SK-N-SH (cell line): ENCODE measurements around the gene ITGA8. TPM values are rescaled to one million over a fixed set of nuclear protein-coding genes. Genes with fewer than 3 reads are reported as not detected.

Source experiments
- CTCF ChIA-PET: fragments of 300-600, 350-600 bp; formaldehyde crosslinking; extraction: SDS; loops from one replicate; lab custom pipeline; 2021; lab: Yijun Ruan, JAX
- POLR2A ChIA-PET: fragments of 350-600 bp; sonication (Branson Sonifier 250); formaldehyde crosslinking; extraction: SDS; loops from one replicate; lab custom pipeline; 2020; ENCODE audit warnings: antibody characterized with exemption, inconsistent platforms; lab: Yijun Ruan, JAX
- DNase-seq: peaks from one replicate; pipeline ENCODE4 v3.0.0; 2012
- H2AFZ ChIP-seq: fragments of 200-600 bp; sonication (generic); 2 replicates; pipeline ENCODE4 v1.8.1; 2016; ENCODE audit warnings: antibody characterized with exemption, mild to moderate bottlenecking, low read depth
- H3F3A ChIP-seq: fragments of 200-600 bp; sonication (generic); replicated peaks from 2 replicates; pipeline ENCODE3; 2016; ENCODE audit warnings: antibody characterized with exemption, mild to moderate bottlenecking; ENCODE audit not compliant: insufficient read depth
- H3K27ac ChIP-seq, 2 experiments: fragments of 200-500 bp in 1 of 2; fragments of 200-600 bp in 1 of 2; sonication (Bioruptor generic) in 1 of 2; sonication (generic), shearing (Covaris generic) in 1 of 2; 2 replicates each; pipeline versions ENCODE4 v1.5.1 to v1.6.1; 2014 to 2016; ENCODE audit warnings: low read depth in 2 of 2, inconsistent platforms in 1 of 2, low read length in 1 of 2, mild to moderate bottlenecking in 1 of 2, mixed read lengths in 1 of 2
- H3K27me3 ChIP-seq: fragments of 200-600 bp; sonication (generic), shearing (Covaris generic); 2 replicates; pipeline ENCODE4 v1.6.1; 2016; ENCODE audit warnings: mixed run types; ENCODE audit not compliant: insufficient read depth
- H3K36me3 ChIP-seq, 2 experiments: fragments of 200-500 bp in 1 of 2; fragments of 200-600 bp in 1 of 2; sonication (Bioruptor generic) in 1 of 2; sonication (generic) in 1 of 2; replicated peaks in 1 of 2; 2 replicates each; pipeline versions ENCODE3 to v1.5.1; 2014 to 2016; ENCODE audit warnings: low read length in 1 of 2, mild to moderate bottlenecking in 1 of 2; ENCODE audit not compliant: insufficient read depth in 2 of 2, control insufficient read depth in 1 of 2
- H3K4me1 ChIP-seq, 2 experiments: fragments of 200-500 bp in 1 of 2; fragments of 200-600 bp in 1 of 2; sonication (Bioruptor generic) in 1 of 2; sonication (generic), shearing (Covaris generic) in 1 of 2; 2 replicates each; pipeline versions ENCODE4 v1.5.1 to v1.6.1; 2014 to 2016; ENCODE audit warnings: low read depth in 1 of 2, low read length in 1 of 2, mixed run types in 1 of 2; ENCODE audit not compliant: insufficient read depth in 2 of 2, control insufficient read depth in 1 of 2
- H3K4me2 ChIP-seq: fragments of 200-600 bp; sonication (generic), shearing (Covaris generic); 2 replicates; pipeline ENCODE4 v1.6.1; 2017; ENCODE audit warnings: mixed run types
- H3K4me3 ChIP-seq, 2 experiments: fragments of 200-500 bp in 1 of 2; fragments of 200-600 bp in 1 of 2; sonication (Bioruptor generic) in 1 of 2; sonication (generic), shearing (Covaris generic) in 1 of 2; 2 replicates each; pipeline versions ENCODE4 v1.5.1 to v1.8.1; 2014 to 2016; ENCODE audit warnings: low read depth in 2 of 2, inconsistent platforms in 1 of 2, low read length in 1 of 2, mild to moderate bottlenecking in 1 of 2, mixed read lengths in 1 of 2, moderate library complexity in 1 of 2
- H3K79me2 ChIP-seq: fragments of 200-600 bp; sonication (generic); 2 replicates; pipeline ENCODE4 v1.8.1; 2017; ENCODE audit warnings: mild to moderate bottlenecking; ENCODE audit not compliant: insufficient read depth
- H3K9ac ChIP-seq: fragments of 200-600 bp; sonication (generic); 2 replicates; pipeline ENCODE4 v1.6.1; 2017; ENCODE audit warnings: mixed run types
- H3K9me2 ChIP-seq: fragments of 200-600 bp; sonication (generic); 2 replicates; pipeline ENCODE4 v1.6.1; 2017; ENCODE audit warnings: mixed run types
- H3K9me3 ChIP-seq: fragments of 200-600 bp; sonication (generic); 2 replicates; pipeline ENCODE4 v1.6.1; 2017; ENCODE audit warnings: mixed run types, mild to moderate bottlenecking, moderate library complexity
- H4K20me1 ChIP-seq: fragments of 200-600 bp; sonication (generic); 2 replicates; pipeline ENCODE4 v1.6.1; 2017; ENCODE audit warnings: mild to moderate bottlenecking, mixed run types; ENCODE audit not compliant: insufficient read depth
- CHD2 ChIP-seq: fragments of 150-350 bp; IDR thresholded peaks from 2 replicates; pipeline ENCODE4 v1.6.1; 2018; ENCODE audit warnings: low read length; ENCODE audit not compliant: partially characterized antibody
- CTCF ChIP-seq: fragments of 200-600 bp; sonication (generic); IDR thresholded peaks from 2 replicates; pipeline ENCODE4 v1.6.1; 2017; ENCODE audit warnings: antibody characterized with exemption, mild to moderate bottlenecking, moderate library complexity
- EP300 ChIP-seq, 2 experiments: IDR thresholded peaks; 2 replicates each; pipeline versions ENCODE4 v1.4.0 to v1.6.1; 2012; ENCODE audit warnings: borderline replicate concordance in 1 of 2, low read depth in 1 of 2, low read length in 1 of 2
- EZH2phosphoT487 ChIP-seq: fragments of 200-600 bp; sonication (generic); IDR thresholded peaks from 2 replicates; pipeline ENCODE4 v1.6.1; 2017; ENCODE audit warnings: low read depth, mixed run types, mild to moderate bottlenecking, antibody characterized with exemption, moderate library complexity, borderline replicate concordance
- FOXJ3 ChIP-seq: sonication (generic); formaldehyde crosslinking; IDR thresholded peaks from 2 replicates; pipeline ENCODE4 v1.5.1; 2020; ENCODE audit warnings: mild to moderate bottlenecking, missing genetic modification reagents
- GABPA ChIP-seq: IDR thresholded peaks from 2 replicates; pipeline ENCODE4 v1.4.0; 2012; ENCODE audit warnings: low read depth, mild to moderate bottlenecking
- GATA2 ChIP-seq: sonication (generic); formaldehyde crosslinking; IDR thresholded peaks from 2 replicates; pipeline ENCODE4 v1.5.0; 2020; ENCODE audit warnings: mild to moderate bottlenecking, missing genetic modification reagents
- JUND ChIP-seq: IDR thresholded peaks from 2 replicates; pipeline ENCODE4 v1.4.0; 2012
- MEF2A ChIP-seq: IDR thresholded peaks from 2 replicates; pipeline ENCODE4 v1.4.0; 2012; ENCODE audit warnings: low read depth, borderline replicate concordance
- MXI1 ChIP-seq: IDR thresholded peaks from 2 replicates; pipeline ENCODE4 v1.6.1; 2012; ENCODE audit warnings: mild to moderate bottlenecking, low read depth, low read length, improper control_type of control experiment
- NFIC ChIP-seq: IDR thresholded peaks from 2 replicates; pipeline ENCODE4 v1.4.0; 2012; ENCODE audit warnings: borderline replicate concordance
- PBX3 ChIP-seq: IDR thresholded peaks from 2 replicates; pipeline ENCODE4; 2012
- SMC3 ChIP-seq: IDR thresholded peaks from 2 replicates; pipeline ENCODE4 v1.6.1; 2012; ENCODE audit warnings: low read depth, low read length, improper control_type of control experiment
- TAF1 ChIP-seq: IDR thresholded peaks from 2 replicates; pipeline ENCODE4 v1.6.1; 2012; ENCODE audit warnings: low read depth, mild to moderate bottlenecking, low read length, moderate library complexity, borderline replicate concordance
- TEAD4 ChIP-seq: IDR thresholded peaks from 2 replicates; pipeline ENCODE4 v1.4.0; 2012; ENCODE audit warnings: mild to moderate bottlenecking, borderline replicate concordance; ENCODE audit not compliant: insufficient read depth
- USF2 ChIP-seq: fragments of 150-350 bp; IDR thresholded peaks from 2 replicates; pipeline ENCODE4 v1.6.1; 2017; ENCODE audit warnings: antibody characterized with exemption, low read length, low read depth, borderline replicate concordance
- YY1 ChIP-seq: IDR thresholded peaks from 2 replicates; pipeline ENCODE4 v1.4.0; 2012; ENCODE audit warnings: low read depth, mild to moderate bottlenecking
- WGBS: methylation state at CpG from one replicate; pipeline ENCODE4 v1.1.6; 2017; ENCODE audit warnings: low lambda C conversion rate; 5-methylcytosine and 5-hydroxymethylcytosine counted together
- polyA plus RNA-seq, 3 experiments: library from polyadenylated mRNA; depleted of rRNA; stranded (reverse); fragments of >200 nt; gene quantifications; 2 replicates each; pipeline ENCODE4 v1.2.3, GENCODE V29; 2012
- TF ChIP-seq, protein P1 (sequence below): IDR thresholded peaks from 2 replicates; pipeline ENCODE4 v1.4.0; 2012; ENCODE audit warnings: low read depth, borderline replicate concordance
- TF ChIP-seq, protein P2 (sequence below): IDR thresholded peaks from 2 replicates; pipeline ENCODE4 v1.4.0; 2012; ENCODE audit warnings: low read depth, borderline replicate concordance

Gene ITGA8
- polyA plus RNA-seq, 1 of the 3 experiments (the other 2 are of a cell fraction): not detected

- no peak for DNase-seq
- TF ChIP-seq GATA2 (CRISPR knock-in tag): no peak
- TF ChIP-seq TAF1: no peak
- no peak for TF ChIP-seq YY1
- TF ChIP-seq, protein P1, sequence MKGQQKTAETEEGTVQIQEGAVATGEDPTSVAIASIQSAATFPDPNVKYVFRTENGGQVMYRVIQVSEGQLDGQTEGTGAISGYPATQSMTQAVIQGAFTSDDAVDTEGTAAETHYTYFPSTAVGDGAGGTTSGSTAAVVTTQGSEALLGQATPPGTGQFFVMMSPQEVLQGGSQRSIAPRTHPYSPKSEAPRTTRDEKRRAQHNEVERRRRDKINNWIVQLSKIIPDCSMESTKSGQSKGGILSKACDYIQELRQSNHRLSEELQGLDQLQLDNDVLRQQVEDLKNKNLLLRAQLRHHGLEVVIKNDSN: no peak
- TF ChIP-seq JUND: no peak
- TF ChIP-seq MXI1: no peak
- no peak for TF ChIP-seq GABPA
- no peak for TF ChIP-seq FOXJ3 (CRISPR knock-in tag)
- TF ChIP-seq EZH2phosphoT487: no peak
- TF ChIP-seq, protein P2, sequence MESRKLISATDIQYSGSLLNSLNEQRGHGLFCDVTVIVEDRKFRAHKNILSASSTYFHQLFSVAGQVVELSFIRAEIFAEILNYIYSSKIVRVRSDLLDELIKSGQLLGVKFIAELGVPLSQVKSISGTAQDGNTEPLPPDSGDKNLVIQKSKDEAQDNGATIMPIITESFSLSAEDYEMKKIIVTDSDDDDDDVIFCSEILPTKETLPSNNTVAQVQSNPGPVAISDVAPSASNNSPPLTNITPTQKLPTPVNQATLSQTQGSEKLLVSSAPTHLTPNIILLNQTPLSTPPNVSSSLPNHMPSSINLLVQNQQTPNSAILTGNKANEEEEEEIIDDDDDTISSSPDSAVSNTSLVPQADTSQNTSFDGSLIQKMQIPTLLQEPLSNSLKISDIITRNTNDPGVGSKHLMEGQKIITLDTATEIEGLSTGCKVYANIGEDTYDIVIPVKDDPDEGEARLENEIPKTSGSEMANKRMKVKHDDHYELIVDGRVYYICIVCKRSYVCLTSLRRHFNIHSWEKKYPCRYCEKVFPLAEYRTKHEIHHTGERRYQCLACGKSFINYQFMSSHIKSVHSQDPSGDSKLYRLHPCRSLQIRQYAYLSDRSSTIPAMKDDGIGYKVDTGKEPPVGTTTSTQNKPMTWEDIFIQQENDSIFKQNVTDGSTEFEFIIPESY: no peak
- TF ChIP-seq MEF2A: no peak
- TF ChIP-seq PBX3: no peak
- TF ChIP-seq USF2: no peak
- no peak for TF ChIP-seq CHD2
- TF ChIP-seq TEAD4: no peak
- TF ChIP-seq EP300 (IDR thresholded peaks at IDR 0.05; ENCODE audit: borderline replicate concordance in 1 of 2, low read depth in 1 of 2, low read length in 1 of 2): no peak
- no peak for TF ChIP-seq SMC3
- TF ChIP-seq CTCF: no peak
- no peak for TF ChIP-seq NFIC
- H3K79me2 ChIP-seq: no peaks in the 10 kb centered on the region
- ChIA-PET POLR2A (no interaction called here), CTCF (no interaction called here)
- no peak overlapping the region for H3K9ac ChIP-seq
- no peaks in the 10 kb centered on the region for H3K4me1 ChIP-seq
- H3K4me2 ChIP-seq: no peak overlapping the region
- H3F3A ChIP-seq: no peaks in the 10 kb centered on the region
- H3K4me3 ChIP-seq: no peak overlapping the region
- no peaks in the 10 kb centered on the region for H3K9me2 ChIP-seq
- no peak overlapping the region for H3K27ac ChIP-seq
- no peak overlapping the region for H2AFZ ChIP-seq
- H3K9me3 ChIP-seq: no peaks in the 10 kb centered on the region
- 9% methylated on average over 4 of the region's 4 CpGs for WGBS
- H3K27me3 ChIP-seq: no peaks in the 10 kb centered on the region
- H3K36me3 ChIP-seq: no peaks in the 10 kb centered on the region
- H4K20me1 ChIP-seq: no peaks in the 10 kb centered on the region
These were observed 127.8 kb downstream of the ITGA8 start for GRCh38 chr10:15591937-15592336.
